CD8-positive, alpha-beta memory T cell (primary cell): ENCODE measurements around the gene BRD7. TPM values are rescaled to one million over a fixed set of nuclear protein-coding genes. Genes with fewer than 3 reads are reported as not detected.

ENCODE experiments used
- CTCF ChIA-PET: fragments of 350-600 bp; sonication (Branson Sonifier 250); formaldehyde crosslinking; loops from one replicate; lab custom pipeline; 2021; ENCODE audit warnings: antibody characterized with exemption; lab: Charles Lee
- POLR2A ChIA-PET: fragments of 350-600 bp; sonication (Branson Sonifier 250); formaldehyde crosslinking; loops from one replicate; lab custom pipeline; 2021; ENCODE audit warnings: antibody characterized with exemption; lab: Charles Lee
- DNase-seq, 5 donors: peaks; one replicate each; pipeline versions ENCODE4 v3.0.0 to v3.0.0-alpha.2; 2020 to 2022; ENCODE audit warnings: mixed read lengths in 1 of 5
- H3K27ac ChIP-seq: one replicate; pipeline ENCODE4 v1.7.0; 2013; ENCODE audit warnings: low read depth, mild to moderate bottlenecking, low read length, moderate library complexity
- H3K27me3 ChIP-seq: 2 replicates; pipeline ENCODE4 v1.7.0; 2013; ENCODE audit warnings: low read length, mild to moderate bottlenecking; ENCODE audit not compliant: insufficient read depth, poor library complexity, severe bottlenecking
- H3K36me3 ChIP-seq: 2 replicates; pipeline ENCODE4 v1.7.0; 2013; ENCODE audit warnings: mild to moderate bottlenecking, low read length, moderate library complexity; ENCODE audit not compliant: insufficient read depth
- H3K4me1 ChIP-seq: 2 replicates; pipeline ENCODE4 v1.7.0; 2013; ENCODE audit warnings: mild to moderate bottlenecking, low read length, moderate library complexity; ENCODE audit not compliant: insufficient read depth
- H3K4me3 ChIP-seq: 2 replicates; pipeline ENCODE4 v1.7.0; 2013; ENCODE audit warnings: mild to moderate bottlenecking, low read length
- H3K9me3 ChIP-seq: 2 replicates; pipeline ENCODE4 v1.7.0; 2013; ENCODE audit warnings: mild to moderate bottlenecking, low read length
- H3K27ac Mint-ChIP-seq, 8 donors: one replicate each; pipeline ENCODE4 v1.8.0; 2020 to 2021; ENCODE audit warnings: mixed read lengths in 8 of 8, mild to moderate bottlenecking in 6 of 8, inconsistent platforms in 3 of 8, moderate library complexity in 3 of 8
- H3K27me3 Mint-ChIP-seq, 2 donors: one replicate each; pipeline ENCODE4 v1.8.0; 2020 to 2021; ENCODE audit warnings: mixed read lengths in 2 of 2, mild to moderate bottlenecking in 1 of 2, moderate library complexity in 1 of 2
- H3K36me3 Mint-ChIP-seq, 3 donors: one replicate each; pipeline ENCODE4 v1.8.0; 2020 to 2021; ENCODE audit warnings: mixed read lengths in 3 of 3, inconsistent platforms in 1 of 3, mild to moderate bottlenecking in 1 of 3
- H3K4me1 Mint-ChIP-seq, 3 donors: one replicate each; pipeline ENCODE4 v1.8.0; 2020 to 2021; ENCODE audit warnings: mixed read lengths in 3 of 3, inconsistent platforms in 1 of 3, mild to moderate bottlenecking in 1 of 3
- H3K4me3 Mint-ChIP-seq, 7 donors: one replicate each; pipeline ENCODE4 v1.8.0; 2020 to 2021; ENCODE audit warnings: mixed read lengths in 7 of 7, mild to moderate bottlenecking in 6 of 7, moderate library complexity in 4 of 7, inconsistent platforms in 2 of 7
- H3K9me3 Mint-ChIP-seq, 5 donors: one replicate each; pipeline ENCODE4 v1.8.0; 2020 to 2022; ENCODE audit warnings: mixed read lengths in 5 of 5, mild to moderate bottlenecking in 3 of 5, moderate library complexity in 2 of 5, inconsistent platforms in 1 of 5
- polyA plus RNA-seq: library from polyadenylated mRNA; unstranded; fragments of 300-500 nt; fragmentation: Illumina TruSeq; gene quantifications from one replicate; pipeline ENCODE4 v1.2.3, GENCODE V29; 2021
- total RNA-seq, 2 experiments: library from RNA; stranded (reverse); gene quantifications; one replicate each; pipeline ENCODE4 v1.2.3, GENCODE V29; 2021

BRD7 gene
- total and polyA plus RNA-seq, 3 experiments from 2014 or later, result 55.7 to 103 (median 101) TPM

DNA sequence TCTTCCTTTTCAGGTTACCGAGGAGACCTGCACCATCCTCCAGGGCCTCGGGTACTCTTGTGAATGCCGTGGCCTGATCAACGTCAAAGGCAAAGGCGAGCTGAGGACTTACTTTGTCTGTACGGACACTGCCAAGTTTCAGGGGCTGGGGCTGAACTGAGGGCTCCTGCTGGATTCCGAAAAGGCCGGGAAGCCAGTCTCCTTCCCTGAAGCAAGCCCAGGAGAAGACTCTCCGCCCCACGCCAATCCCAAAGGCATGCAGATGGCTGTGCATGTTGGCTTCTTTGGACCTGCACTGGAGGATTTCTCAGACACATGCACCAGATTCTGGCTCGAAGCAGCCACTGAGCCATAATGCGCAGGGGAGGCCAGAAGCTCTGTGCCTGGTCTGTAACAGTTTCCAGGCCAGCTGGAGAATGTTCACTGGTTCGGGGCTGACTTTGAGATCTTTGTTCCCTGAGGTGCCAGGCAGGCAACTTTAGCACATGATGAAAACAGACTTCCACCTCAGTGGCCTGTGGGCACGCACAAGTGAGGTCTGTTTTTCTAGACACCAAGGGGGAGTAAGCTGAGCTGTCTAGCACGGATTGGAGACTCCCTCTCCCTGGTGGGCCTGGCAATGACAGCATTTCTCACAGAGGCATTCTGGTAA is 53.3 kb downstream of the BRD7 start:
- CTCF ChIA-PET, result interaction anchor here (1.2 to 3.8 kb wide), 3 partner anchors 11 to 41 kb away, joined by 4 to 18 read pairs (median 15); no protein-coding TSS in a partner anchor
- Mint-ChIP-seq H3K4me1 (peaks cover 16 to 35% (median 24%) of the 10 kb centered on the region in 3 donors), H3K9me3 (no peaks in the 10 kb centered on the region), H3K27ac (peak overlapping the region in 6 of 8 donors; percentile 46 to 91 (median 67)), H3K4me3 (no peak overlapping the region), H3K36me3 (peaks cover 4 to 88% (median 29%) of the 10 kb centered on the region in 3 donors), H3K27me3 (no peaks in the 10 kb centered on the region)
- Histone ChIP-seq H3K4me3 (no peak overlapping the region), H3K27ac (no peak overlapping the region), H3K4me1 (peaks cover 14% of the 10 kb centered on the region), H3K36me3 (peaks cover 73% of the 10 kb centered on the region), H3K27me3 (no peaks in the 10 kb centered on the region), H3K9me3 (no peaks in the 10 kb centered on the region)
- DNase-seq, result no peak
- POLR2A ChIA-PET, result no interaction called here

DNA sequence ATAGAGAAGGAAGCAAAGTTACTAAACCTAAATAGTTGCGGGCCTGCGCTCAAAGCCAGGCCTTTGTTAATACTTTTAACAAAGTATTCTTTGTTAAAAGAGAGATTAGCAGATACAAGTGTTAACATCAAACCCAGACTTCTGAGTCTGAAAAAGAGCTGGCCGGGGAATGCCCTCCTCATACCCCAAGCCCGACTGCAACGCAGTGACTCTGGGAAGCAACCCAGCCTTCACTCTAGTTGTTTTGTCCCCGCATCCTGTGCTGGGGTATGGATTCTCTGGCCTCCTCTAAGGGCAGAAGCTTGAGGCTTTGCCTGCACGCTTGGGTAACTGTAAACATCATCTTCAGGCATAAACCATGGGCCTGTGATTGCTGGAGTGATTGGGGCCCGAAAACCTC is 54.1 kb downstream of the BRD7 start:
- Histone ChIP-seq H3K4me1 (peaks cover 14% of the 10 kb centered on the region), H3K9me3 (no peaks in the 10 kb centered on the region), H3K27ac (no peak overlapping the region), H3K27me3 (no peaks in the 10 kb centered on the region), H3K36me3 (peaks cover 68% of the 10 kb centered on the region), H3K4me3 (no peak overlapping the region)
- H3K36me3 Mint-ChIP-seq, result peaks cover 4 to 88% (median 33%) of the 10 kb centered on the region in 3 donors
- ChIA-PET CTCF (interaction anchor here (3.3 to 3.8 kb wide), 2 partner anchors 12 to 40 kb away, joined by 15 to 18 read pairs; no protein-coding TSS in a partner anchor), POLR2A (interaction anchor here (1.3 kb wide), 1 partner anchor 37 kb away, joined by 3 read pairs; no protein-coding TSS in a partner anchor)
- peak overlapping the region in 7 of 8 donors; percentile 27 to 94 (median 70) for H3K27ac Mint-ChIP-seq
- DNase-seq, result no peak
- peaks cover 18 to 30% (median 22%) of the 10 kb centered on the region in 3 donors for H3K4me1 Mint-ChIP-seq
- H3K27me3 Mint-ChIP-seq, result no peaks in the 10 kb centered on the region
- H3K4me3 Mint-ChIP-seq, result peak overlapping the region in 1 of 7 donors; percentile 65
- no peaks in the 10 kb centered on the region for H3K9me3 Mint-ChIP-seq

- Mint-ChIP-seq H3K4me3 (peak overlapping the region in 1 of 7 donors; percentile 39), H3K36me3 (peaks cover 4 to 91% (median 33%) of the 10 kb centered on the region in 3 donors), H3K9me3 (no peaks in the 10 kb centered on the region), H3K4me1 (peaks cover 16 to 22% (median 18%) of the 10 kb centered on the region in 3 donors), H3K27ac (peak overlapping the region; percentile 35 to 94 (median 74)), H3K27me3 (no peaks in the 10 kb centered on the region)
- Histone ChIP-seq H3K9me3 (no peaks in the 10 kb centered on the region), H3K27me3 (no peaks in the 10 kb centered on the region), H3K4me1 (peaks cover 14% of the 10 kb centered on the region), H3K36me3 (peaks cover 75% of the 10 kb centered on the region), H3K4me3 (no peak overlapping the region), H3K27ac (no peak overlapping the region)
- ChIA-PET CTCF (interaction anchor here (1.0 to 3.8 kb wide), 4 partner anchors 13 to 482 kb away, joined by 3 to 18 read pairs (median 9); no protein-coding TSS in a partner anchor), POLR2A (interaction anchor here (1.3 kb wide), 1 partner anchor 36 kb away, joined by 3 read pairs; no protein-coding TSS in a partner anchor)
- peak in 2 of 5 donors; percentile 29 to 38 for DNase-seq
Observed at GRCh38 chr16:50313596-50314478, 55.0 kb downstream of the BRD7 start.

GRCh38 chr16:50311891-50312501 is 56.8 kb downstream of the BRD7 start:
- no peak for DNase-seq
- Histone ChIP-seq H3K36me3 (peaks cover 72% of the 10 kb centered on the region), H3K27me3 (no peaks in the 10 kb centered on the region), H3K4me3 (no peak overlapping the region), H3K27ac (no peak overlapping the region), H3K9me3 (no peaks in the 10 kb centered on the region), H3K4me1 (peaks cover 14% of the 10 kb centered on the region)
- peak overlapping the region in 6 of 8 donors; percentile 12 to 78 (median 71) for H3K27ac Mint-ChIP-seq
- ChIA-PET POLR2A (no interaction called here), CTCF (interaction anchor here (1.2 kb wide), 1 partner anchor 15 kb away, joined by 3 read pairs; no protein-coding TSS in a partner anchor)
- H3K36me3 Mint-ChIP-seq, result peaks cover 4 to 91% (median 26%) of the 10 kb centered on the region in 3 donors
- peak overlapping the region in 1 of 7 donors; percentile 40 for H3K4me3 Mint-ChIP-seq
- H3K9me3 Mint-ChIP-seq, result no peaks in the 10 kb centered on the region
- peaks cover 9 to 12% (median 11%) of the 10 kb centered on the region in 3 donors for H3K4me1 Mint-ChIP-seq
- no peaks in the 10 kb centered on the region for H3K27me3 Mint-ChIP-seq

GRCh38 chr16:50311134-50311528 is 57.7 kb downstream of the BRD7 start:
- ChIA-PET CTCF (interaction anchor here (1.2 to 1.6 kb wide), 2 partner anchors 16 to 354 kb away, joined by 3 to 4 read pairs; no protein-coding TSS in a partner anchor), POLR2A (no interaction called here)
- Mint-ChIP-seq H3K4me3 (no peak overlapping the region), H3K36me3 (peaks cover 4 to 90% (median 20%) of the 10 kb centered on the region in 3 donors), H3K4me1 (peaks cover 8 to 13% (median 11%) of the 10 kb centered on the region in 3 donors), H3K9me3 (no peaks in the 10 kb centered on the region), H3K27me3 (no peaks in the 10 kb centered on the region), H3K27ac (peak overlapping the region in 1 of 8 donors; percentile 43)
- Histone ChIP-seq H3K27ac (no peak overlapping the region), H3K9me3 (no peaks in the 10 kb centered on the region), H3K36me3 (peaks cover 69% of the 10 kb centered on the region), H3K27me3 (no peaks in the 10 kb centered on the region), H3K4me1 (peaks cover 14% of the 10 kb centered on the region), H3K4me3 (no peak overlapping the region)
- no peak for DNase-seq

DNA sequence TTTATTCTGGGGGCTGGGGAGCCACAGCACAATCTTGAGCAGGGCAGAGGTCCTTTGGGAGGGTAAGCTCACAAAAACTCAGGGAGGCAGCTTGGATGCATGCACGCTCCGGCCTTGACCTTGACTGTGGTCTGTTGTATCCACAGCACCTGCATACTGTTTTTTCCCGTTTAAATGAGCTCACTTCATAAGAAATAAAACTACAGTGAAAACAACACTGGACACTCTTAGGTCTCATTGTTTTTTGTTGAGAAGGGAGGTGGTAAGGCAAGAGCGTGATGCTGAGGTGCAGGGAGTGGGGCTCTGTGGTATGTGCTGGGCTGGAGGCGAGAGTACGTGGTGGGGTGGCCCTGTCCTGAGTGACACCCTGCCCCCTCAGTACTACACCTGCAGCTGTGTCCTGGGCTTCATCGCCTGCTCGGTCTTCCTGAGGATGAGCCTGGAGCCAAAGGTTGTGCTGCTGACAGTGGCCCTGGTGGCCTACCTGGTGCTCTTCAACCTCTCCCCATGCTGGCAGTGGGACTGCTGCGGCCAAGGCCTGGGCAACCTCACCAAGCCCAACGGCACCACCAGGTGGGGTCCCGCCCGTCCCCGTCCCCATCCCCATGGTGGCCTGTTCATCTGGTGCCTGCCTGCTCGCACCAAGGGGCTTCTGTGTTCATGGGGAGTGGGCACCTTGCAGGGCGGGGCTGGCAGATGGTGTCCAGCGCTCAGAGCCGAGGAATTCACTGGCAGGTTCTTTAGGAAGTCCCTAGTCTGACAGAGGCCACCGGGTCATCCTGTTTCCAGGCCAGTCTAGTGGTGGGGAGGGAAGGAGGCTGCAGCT is 58.3 kb downstream of the BRD7 start:
- H3K9me3 Mint-ChIP-seq, result no peaks in the 10 kb centered on the region
- H3K4me3 ChIP-seq, result no peak overlapping the region
- ChIA-PET POLR2A (no interaction called here), CTCF (interaction anchor here (1.0 to 1.6 kb wide), 5 partner anchors 17 to 355 kb away, joined by 3 to 4 read pairs (median 3); no protein-coding TSS in a partner anchor)
- peak in 1 of 5 donors; percentile 42 for DNase-seq
- H3K27ac Mint-ChIP-seq, result peak overlapping the region in 7 of 8 donors; percentile 62 to 94 (median 73)
- H3K36me3 Mint-ChIP-seq, result peaks cover 4 to 87% (median 20%) of the 10 kb centered on the region in 3 donors
- H3K4me1 ChIP-seq, result peaks cover 14% of the 10 kb centered on the region
- H3K36me3 ChIP-seq, result peaks cover 67% of the 10 kb centered on the region
- H3K27ac ChIP-seq, result no peak overlapping the region
- H3K4me3 Mint-ChIP-seq, result peak overlapping the region in 2 of 7 donors; percentile 26 to 78
- H3K27me3 Mint-ChIP-seq, result no peaks in the 10 kb centered on the region
- no peaks in the 10 kb centered on the region for H3K9me3 ChIP-seq
- peaks cover 8 to 13% (median 11%) of the 10 kb centered on the region in 3 donors for H3K4me1 Mint-ChIP-seq
- H3K27me3 ChIP-seq, result no peaks in the 10 kb centered on the region
